ENCODE measurements around the gene MUC22.
"Not testable (repeated sequence)": the region's sequence is repeated elsewhere in the genome, so short reads cannot be mapped to it uniquely, and the experiment has no call there.

MUC22 gene

GRCh38 chr6:31010393-31011060, at the start of gene MUC22:
Gene MUC22 (plus strand): TSS chr6:31010474. CDS start chr6:31010707, 233 bp downstream.
- peaks cover 3% of the 10 kb centered on the region; the same call in 1 of the 2 replicates for H3K4me1 ChIP-seq (ENCODE audit: insufficient read depth, low read length)
- H3K9me3 ChIP-seq (ENCODE audit: control insufficient read depth, insufficient read depth, low read length), result peaks cover under 1% of the 10 kb centered on the region; the same call in 1 of the 2 replicates
- H3K9ac ChIP-seq (ENCODE audit: low read depth, low read length), result no peak within 1 kb of the TSS
- no peaks in the 10 kb centered on the region for H3K36me3 ChIP-seq (ENCODE audit: insufficient read depth, low read length)

GRCh38 chr6:30960907-30961673, 49.2 kb upstream of the MUC22 start:
- Histone ChIP-seq H3K36me3 (ENCODE audit: insufficient read depth, low read length) (no peaks in the 10 kb centered on the region), H3K9me3 (ENCODE audit: control insufficient read depth, insufficient read depth, low read length) (no peaks in the 10 kb centered on the region), H3K4me1 (ENCODE audit: insufficient read depth, low read length) (no peaks in the 10 kb centered on the region), H3K9ac (ENCODE audit: low read depth, low read length) (no peak overlapping the region)

GRCh38 chr6:30962716-30963115, 47.6 kb upstream of the MUC22 start:
- H3K4me1 ChIP-seq (ENCODE audit: insufficient read depth, low read length), result no peaks in the 10 kb centered on the region
- no peak overlapping the region for H3K9ac ChIP-seq (ENCODE audit: low read depth, low read length)
- no peaks in the 10 kb centered on the region for H3K36me3 ChIP-seq (ENCODE audit: insufficient read depth, low read length)
- H3K9me3 ChIP-seq (ENCODE audit: control insufficient read depth, insufficient read depth, low read length), result no peaks in the 10 kb centered on the region

GRCh38 chr6:30963641-30964040, 46.6 kb upstream of the MUC22 start:
- Histone ChIP-seq H3K9me3 (ENCODE audit: control insufficient read depth, insufficient read depth, low read length) (no peaks in the 10 kb centered on the region), H3K9ac (ENCODE audit: low read depth, low read length) (no peak overlapping the region), H3K4me1 (ENCODE audit: insufficient read depth, low read length) (no peaks in the 10 kb centered on the region), H3K36me3 (ENCODE audit: insufficient read depth, low read length) (no peaks in the 10 kb centered on the region)

- H3K9ac ChIP-seq (ENCODE audit: low read depth, low read length), result no peak overlapping the region
- H3K36me3 ChIP-seq (ENCODE audit: insufficient read depth, low read length), result no peaks in the 10 kb centered on the region
Observed at GRCh38 chr6:30964075-30964474, 46.2 kb upstream of the MUC22 start.

GRCh38 chr6:30965140-30965601, 45.1 kb upstream of the MUC22 start:
- H3K9me3 ChIP-seq (ENCODE audit: control insufficient read depth, insufficient read depth, low read length), result no peaks in the 10 kb centered on the region
- no peaks in the 10 kb centered on the region for H3K4me1 ChIP-seq (ENCODE audit: insufficient read depth, low read length)
- no peak overlapping the region for H3K9ac ChIP-seq (ENCODE audit: low read depth, low read length)
- no peaks in the 10 kb centered on the region for H3K36me3 ChIP-seq (ENCODE audit: insufficient read depth, low read length)

More at GRCh38 chr6:30964075-30964474, 46.2 kb upstream of the MUC22 start:
- H3K4me1 ChIP-seq (ENCODE audit: insufficient read depth, low read length), result no peaks in the 10 kb centered on the region
- H3K9me3 ChIP-seq (ENCODE audit: control insufficient read depth, insufficient read depth, low read length), result no peaks in the 10 kb centered on the region

- H3K4me1 ChIP-seq (ENCODE audit: insufficient read depth, low read length), result peaks cover 5% of the 10 kb centered on the region; the same call in 1 of the 2 replicates
- no peaks in the 10 kb centered on the region for H3K36me3 ChIP-seq (ENCODE audit: insufficient read depth, low read length)
- no peak overlapping the region for H3K9ac ChIP-seq (ENCODE audit: low read depth, low read length)
- no peaks in the 10 kb centered on the region for H3K9me3 ChIP-seq (ENCODE audit: control insufficient read depth, insufficient read depth, low read length)
Observed at GRCh38 chr6:30966154-30966553, 44.1 kb upstream of the MUC22 start.

- H3K9ac ChIP-seq (ENCODE audit: low read depth, low read length); H3K4me1 ChIP-seq (ENCODE audit: insufficient read depth, low read length); H3K36me3 ChIP-seq (ENCODE audit: insufficient read depth, low read length); H3K9me3 ChIP-seq (ENCODE audit: control insufficient read depth, insufficient read depth, low read length): not testable (repeated sequence)
Observed at GRCh38 chr6:30969171-30969570, 41.1 kb upstream of the MUC22 start.

- no peaks in the 10 kb centered on the region for H3K9me3 ChIP-seq (ENCODE audit: control insufficient read depth, insufficient read depth, low read length)
Observed at GRCh38 chr6:30970946-30971345, 39.3 kb upstream of the MUC22 start.

GRCh38 chr6:30972816-30973215, 37.5 kb upstream of the MUC22 start:
- Histone ChIP-seq H3K9me3 (ENCODE audit: control insufficient read depth, insufficient read depth, low read length) (no peaks in the 10 kb centered on the region), H3K36me3 (ENCODE audit: insufficient read depth, low read length) (no peaks in the 10 kb centered on the region; the same call in 1 of the 2 replicates), H3K9ac (ENCODE audit: low read depth, low read length) (no peak overlapping the region), H3K4me1 (ENCODE audit: insufficient read depth, low read length) (peaks cover 11% of the 10 kb centered on the region; the same call in 1 of the 2 replicates)

More at GRCh38 chr6:30970946-30971345, 39.3 kb upstream of the MUC22 start:
- peaks cover 8% of the 10 kb centered on the region; the same call in 1 of the 2 replicates for H3K4me1 ChIP-seq (ENCODE audit: insufficient read depth, low read length)
- no peaks in the 10 kb centered on the region; the same call in 1 of the 2 replicates for H3K36me3 ChIP-seq (ENCODE audit: insufficient read depth, low read length)
- no peak overlapping the region for H3K9ac ChIP-seq (ENCODE audit: low read depth, low read length)

GRCh38 chr6:30974490-30975252, 35.6 kb upstream of the MUC22 start:
- no peak overlapping the region for H3K9ac ChIP-seq (ENCODE audit: low read depth, low read length)
- no peaks in the 10 kb centered on the region for H3K9me3 ChIP-seq (ENCODE audit: control insufficient read depth, insufficient read depth, low read length)
- peaks cover 11% of the 10 kb centered on the region; the same call in 1 of the 2 replicates for H3K4me1 ChIP-seq (ENCODE audit: insufficient read depth, low read length)
- no peaks in the 10 kb centered on the region; the same call in 1 of the 2 replicates for H3K36me3 ChIP-seq (ENCODE audit: insufficient read depth, low read length)

GRCh38 chr6:30979141-30979540, 31.1 kb upstream of the MUC22 start:
- Histone ChIP-seq H3K9ac (ENCODE audit: low read depth, low read length) (no peak overlapping the region), H3K36me3 (ENCODE audit: insufficient read depth, low read length) (no peaks in the 10 kb centered on the region; the same call in 1 of the 2 replicates), H3K4me1 (ENCODE audit: insufficient read depth, low read length) (peaks cover 16% of the 10 kb centered on the region), H3K9me3 (ENCODE audit: control insufficient read depth, insufficient read depth, low read length) (no peaks in the 10 kb centered on the region)

GRCh38 chr6:30979690-30980089, 30.6 kb upstream of the MUC22 start:
- no peaks in the 10 kb centered on the region; the same call in 1 of the 2 replicates for H3K36me3 ChIP-seq (ENCODE audit: insufficient read depth, low read length)
- H3K4me1 ChIP-seq (ENCODE audit: insufficient read depth, low read length), result peaks cover 16% of the 10 kb centered on the region

More at GRCh38 chr6:30979690-30980089, 30.6 kb upstream of the MUC22 start:
- Histone ChIP-seq H3K9me3 (ENCODE audit: control insufficient read depth, insufficient read depth, low read length) (no peaks in the 10 kb centered on the region), H3K9ac (ENCODE audit: low read depth, low read length) (no peak overlapping the region)
